IMR-90 (cell line): ENCODE measurements around the gene SLC12A7. TPM values are rescaled to one million over a fixed set of nuclear protein-coding genes. Genes with fewer than 3 reads are reported as not detected.

Experiments used
- ATAC-seq: fragments of 200-7000 bp; cut with Tn5 transposase; 2 replicates; pipeline ENCODE4 v1.9.1; 2020; ENCODE audit warnings: low read depth, mild to moderate bottlenecking, moderate library complexity
- BruUV-seq: library from RNA; stranded (reverse); fragments of 400-500 nt; replicated peaks from 2 replicates; lab custom pipeline; 2021; lab: Mats Ljungman, UMichigan
- CTCF ChIA-PET: fragments of 300-600 bp; formaldehyde crosslinking; extraction: SDS; loops from one replicate; lab custom pipeline; 2021; ENCODE audit warnings: antibody characterized with exemption; lab: Yijun Ruan, JAX
- POLR2A ChIA-PET: fragments of 300-600 bp; sonication (Branson Sonifier 250); formaldehyde crosslinking; loops from one replicate; lab custom pipeline; 2022; ENCODE audit warnings: antibody characterized with exemption; ENCODE audit not compliant: unreplicated experiment; lab: Charles Lee
- DNase-seq: peaks from one replicate; pipeline ENCODE4 v3.0.0; 2013
- H2AFZ ChIP-seq: replicated peaks from 2 replicates; pipeline ENCODE3; 2013; ENCODE audit warnings: low read length, mild to moderate bottlenecking; ENCODE audit not compliant: poor library complexity
- H2AK5ac ChIP-seq: 2 replicates; pipeline ENCODE4 v1.6.1; 2013; ENCODE audit warnings: low read depth, low read length, inconsistent platforms
- H2AK9ac ChIP-seq: replicated peaks from 2 replicates; pipeline ENCODE3; 2013; ENCODE audit warnings: mild to moderate bottlenecking, low read depth, low read length, moderate library complexity; ENCODE audit not compliant: poor library complexity
- H2BK120ac ChIP-seq: 2 replicates; pipeline ENCODE4 v1.6.1; 2013; ENCODE audit warnings: low read depth, low read length, inconsistent platforms
- H2BK15ac ChIP-seq: 3 replicates; pipeline ENCODE4 v1.6.1; 2013; ENCODE audit warnings: low read depth, low read length, inconsistent platforms
- H2BK20ac ChIP-seq: 2 replicates; pipeline ENCODE4 v1.6.1; 2013; ENCODE audit warnings: low read depth, mild to moderate bottlenecking, inconsistent platforms, low read length, moderate library complexity
- H2BK5ac ChIP-seq: 2 replicates; pipeline ENCODE4 v1.6.1; 2013; ENCODE audit warnings: mild to moderate bottlenecking, low read depth, low read length, inconsistent platforms; ENCODE audit not compliant: poor library complexity, severe bottlenecking
- H3K14ac ChIP-seq: replicated peaks from 2 replicates; pipeline ENCODE4 v1.6.1; 2013; ENCODE audit warnings: low read depth, low read length, inconsistent platforms
- H3K18ac ChIP-seq: 2 replicates; pipeline ENCODE4 v1.6.1; 2013; ENCODE audit warnings: low read depth, low read length, control low read depth
- H3K23ac ChIP-seq: 2 replicates; pipeline ENCODE4 v1.6.1; 2013; ENCODE audit warnings: low read depth, low read length, inconsistent platforms
- H3K27ac ChIP-seq: 2 replicates; pipeline ENCODE4 v1.5.1; 2013; ENCODE audit warnings: mild to moderate bottlenecking, control low read depth, low read length; ENCODE audit not compliant: insufficient read depth
- H3K27me3 ChIP-seq: 2 replicates; pipeline ENCODE4 v1.6.1; 2013; ENCODE audit warnings: low read length; ENCODE audit not compliant: control insufficient read depth, insufficient read depth
- H3K36me3 ChIP-seq: 2 replicates; pipeline ENCODE4 v1.6.1; 2013; ENCODE audit warnings: low read length, mixed read lengths; ENCODE audit not compliant: control insufficient read depth, insufficient read depth
- H3K4ac ChIP-seq: 2 replicates; pipeline ENCODE4 v1.6.1; 2013; ENCODE audit warnings: low read depth, low read length, inconsistent platforms
- H3K4me1 ChIP-seq: 2 replicates; pipeline ENCODE4 v1.6.1; 2013; ENCODE audit warnings: low read length, mixed read lengths; ENCODE audit not compliant: control insufficient read depth, insufficient read depth
- H3K4me2 ChIP-seq: 2 replicates; pipeline ENCODE4 v1.6.1; 2013; ENCODE audit warnings: low read depth, mild to moderate bottlenecking, control low read depth, low read length, moderate library complexity
- H3K4me3 ChIP-seq: 2 replicates; pipeline ENCODE4 v1.5.1; 2013; ENCODE audit warnings: low read depth, mild to moderate bottlenecking, control low read depth, low read length, moderate library complexity; ENCODE audit not compliant: insufficient read depth
- H3K56ac ChIP-seq: 2 replicates; pipeline ENCODE4 v1.6.1; 2013; ENCODE audit warnings: low read length, inconsistent platforms; ENCODE audit not compliant: insufficient read depth; ENCODE audit errors: extremely low read depth
- H3K79me1 ChIP-seq, 2 experiments: 2 replicates each; pipeline ENCODE4 v1.6.1; 2013; ENCODE audit warnings: low read length in 2 of 2, inconsistent platforms in 1 of 2, low read depth in 1 of 2
- H3K9ac ChIP-seq: 2 replicates; pipeline ENCODE4 v1.6.1; 2013; ENCODE audit warnings: low read depth, low read length, control low read depth
- H3K9me1 ChIP-seq: 2 replicates; pipeline ENCODE4 v1.6.1; 2013; ENCODE audit warnings: low read length, inconsistent platforms; ENCODE audit not compliant: insufficient read depth
- H3K9me3 ChIP-seq: 2 replicates; pipeline ENCODE4 v1.6.1; 2013; ENCODE audit warnings: low read length; ENCODE audit not compliant: control insufficient read depth, insufficient read depth
- H4K20me1 ChIP-seq: 2 replicates; pipeline ENCODE4 v1.6.1; 2013; ENCODE audit warnings: low read length, inconsistent platforms; ENCODE audit not compliant: insufficient read depth
- H4K5ac ChIP-seq: 2 replicates; pipeline ENCODE4 v1.6.1; 2013; ENCODE audit warnings: mild to moderate bottlenecking, low read depth, low read length, control low read depth
- H4K8ac ChIP-seq, 2 experiments: 2 replicates each; pipeline ENCODE4 v1.6.1; 2013; ENCODE audit warnings: low read depth in 2 of 2, low read length in 2 of 2, control low read depth in 1 of 2, inconsistent platforms in 1 of 2
- H4K91ac ChIP-seq: 2 replicates; pipeline ENCODE4 v1.6.1; 2013; ENCODE audit warnings: low read depth, low read length, inconsistent platforms; ENCODE audit not compliant: insufficient read depth
- BHLHE40 ChIP-seq: fragments of 150-350 bp; IDR thresholded peaks from 2 replicates; pipeline ENCODE4 v1.6.1; 2016; ENCODE audit warnings: mild to moderate bottlenecking, low read depth, low read length
- CEBPB ChIP-seq: IDR thresholded peaks from 2 replicates; pipeline ENCODE4 v1.6.1; 2012; ENCODE audit warnings: low read depth, low read length, improper control_type of control experiment
- ELK1 ChIP-seq: fragments of 150-350 bp; IDR thresholded peaks from 2 replicates; pipeline ENCODE4 v1.6.1; 2016; ENCODE audit warnings: low read depth, mild to moderate bottlenecking, low read length, moderate library complexity, borderline replicate concordance
- FOS ChIP-seq: fragments of 150-350 bp; IDR thresholded peaks from 2 replicates; pipeline ENCODE4 v1.6.1; 2016; ENCODE audit warnings: low read depth, low read length
- MAFK ChIP-seq: IDR thresholded peaks from 2 replicates; pipeline ENCODE4 v1.6.1; 2012; ENCODE audit warnings: low read depth, low read length, improper control_type of control experiment
- MAZ ChIP-seq: IDR thresholded peaks from 2 replicates; pipeline ENCODE4 v1.6.1; 2012; ENCODE audit warnings: low read depth, mild to moderate bottlenecking, low read length, improper control_type of control experiment, moderate library complexity, borderline replicate concordance
- MXI1 ChIP-seq: IDR thresholded peaks from 2 replicates; pipeline ENCODE4 v1.6.1; 2012; ENCODE audit warnings: low read depth, mild to moderate bottlenecking, low read length, moderate library complexity, borderline replicate concordance
- RAD21 ChIP-seq: IDR thresholded peaks from 2 replicates; pipeline ENCODE4 v1.6.1; 2012; ENCODE audit warnings: low read length, improper control_type of control experiment
- USF2 ChIP-seq: fragments of 150-350 bp; IDR thresholded peaks from 2 replicates; pipeline ENCODE4 v1.6.1; 2017; ENCODE audit warnings: mild to moderate bottlenecking, antibody characterized with exemption, low read length, low read depth
- WGBS, 2 experiments: methylation state at CpG; one replicate each; pipeline versions ENCODE4 v1.1.5 to v1.1.7; 2013; ENCODE audit warnings: missing lambda C conversion rate in 2 of 2; ENCODE audit not compliant: insufficient read length in 1 of 2; ENCODE audit errors: extremely low coverage in 2 of 2; 5-methylcytosine and 5-hydroxymethylcytosine counted together
- dilution Hi-C: fragments of 300-500 bp; cut with HindIII; formaldehyde crosslinking; loops from one replicate; pipeline ENCODE4 v1.14.3; 2018; ENCODE audit warnings: low sequenced_read_pairs; ENCODE audit not compliant: unreplicated experiment
- in situ Hi-C: fragments of 300-500 bp; cut with MboI; formaldehyde crosslinking; loops from 3 replicates; pipeline ENCODE4 v1.14.3; 2019; ENCODE audit warnings: low sequenced_read_pairs, inconsistent platforms, mixed read lengths
- intact Hi-C: fragments of 100-400 bp; cut with micrococcal nuclease; formaldehyde crosslinking; loops from 2 replicates; pipeline ENCODE4 v1.10.0; 2022
- polyA plus RNA-seq, 3 experiments: library from polyadenylated mRNA; depleted of rRNA; stranded (reverse); fragments of >200 nt; gene quantifications; 2 replicates each; pipeline ENCODE4 v1.2.3, GENCODE V29; 2012; ENCODE audit warnings: low replicate concordance in 1 of 3
- total RNA-seq: library from RNA; depleted of rRNA; stranded (reverse); fragments of >200 nt; gene quantifications from 2 replicates; pipeline ENCODE4 v1.2.3, GENCODE V29; 2012

SLC12A7 gene
- total and polyA plus RNA-seq, 2 of the 4 experiments (the other 2 are of a cell fraction): 3.0 to 6.1 TPM

- no peak for TF ChIP-seq MAFK
- TF ChIP-seq CEBPB: no peak
These were observed 56.8 kb downstream of the SLC12A7 start (continued) for GRCh38 chr5:1054799-1055775.

GRCh38 chr5:1054018-1054798 lies 57.7 kb downstream of the SLC12A7 start:
- H4K91ac ChIP-seq: no peak overlapping the region
- ATAC-seq (no peak), DNase-seq (no peak)
- ChIA-PET POLR2A (no interaction called here), CTCF (no interaction called here)
- H4K20me1 ChIP-seq: no peaks in the 10 kb centered on the region
- H3K79me1 ChIP-seq: no peaks in the 10 kb centered on the region
- no peak overlapping the region for H2AFZ ChIP-seq
- no peak overlapping the region for H3K18ac ChIP-seq
- in situ Hi-C loops (no loop called here), intact Hi-C loops (no loop called here), dilution Hi-C loops (no loop called here)
- no peak overlapping the region for H3K27ac ChIP-seq
- no peaks in the 10 kb centered on the region for H3K27me3 ChIP-seq
- no peak overlapping the region for H2BK15ac ChIP-seq
- no peak overlapping the region for H3K4me2 ChIP-seq
- 83% methylated on average over 19 of the region's 39 CpGs; no CpG with 5 or more reads in 1 of the 2 experiments for WGBS, 2 experiments
- no peak overlapping the region for H3K4ac ChIP-seq
- H3K9me1 ChIP-seq: no peaks in the 10 kb centered on the region
- no peaks in the 10 kb centered on the region for H3K4me1 ChIP-seq
- BruUV-seq: no TSS peak
- H2BK120ac ChIP-seq: no peak overlapping the region
- H2BK5ac ChIP-seq: no peak overlapping the region
- no peak overlapping the region for H4K5ac ChIP-seq
- H3K9me3 ChIP-seq: no peaks in the 10 kb centered on the region
- no peak overlapping the region for H2BK20ac ChIP-seq
- peaks cover 20% of the 10 kb centered on the region for H3K36me3 ChIP-seq
- no peak overlapping the region for H3K23ac ChIP-seq
- no peak overlapping the region for H3K14ac ChIP-seq
- H2AK9ac ChIP-seq: no peak overlapping the region
- no peak overlapping the region for H3K56ac ChIP-seq
- no peak overlapping the region for H3K9ac ChIP-seq
- no peak overlapping the region for H4K8ac ChIP-seq
- H3K4me3 ChIP-seq: no peak overlapping the region
- H2AK5ac ChIP-seq: no peak overlapping the region
- TF ChIP-seq USF2 (no peak), MXI1 (no peak), FOS (no peak), MAFK (no peak), BHLHE40 (no peak), ELK1 (no peak), CEBPB (no peak), MAZ (no peak), RAD21 (no peak)
